IMR-90 (cell line): ENCODE results near the gene TUBGCP2. TPM values are rescaled to one million over a fixed set of nuclear protein-coding genes. Genes with fewer than 3 reads are reported as not detected.

Experiments used
- ATAC-seq: fragments of 200-7000 bp; cut with Tn5 transposase; 2 replicates; pipeline ENCODE4 v1.9.1; 2020; ENCODE audit warnings: low read depth, mild to moderate bottlenecking, moderate library complexity
- BruUV-seq: library from RNA; stranded (reverse); fragments of 400-500 nt; replicated peaks from 2 replicates; lab custom pipeline; 2021; lab: Mats Ljungman, UMichigan
- CTCF ChIA-PET: fragments of 300-600 bp; formaldehyde crosslinking; extraction: SDS; loops from one replicate; lab custom pipeline; 2021; ENCODE audit warnings: antibody characterized with exemption; lab: Yijun Ruan, JAX
- POLR2A ChIA-PET: fragments of 300-600 bp; sonication (Branson Sonifier 250); formaldehyde crosslinking; loops from one replicate; lab custom pipeline; 2022; ENCODE audit warnings: antibody characterized with exemption; ENCODE audit not compliant: unreplicated experiment; lab: Charles Lee
- DNase-seq: peaks from one replicate; pipeline ENCODE4 v3.0.0; 2013
- H2AFZ ChIP-seq: replicated peaks from 2 replicates; pipeline ENCODE3; 2013; ENCODE audit warnings: low read length, mild to moderate bottlenecking; ENCODE audit not compliant: poor library complexity
- H2AK5ac ChIP-seq: 2 replicates; pipeline ENCODE4 v1.6.1; 2013; ENCODE audit warnings: low read depth, low read length, inconsistent platforms
- H2AK9ac ChIP-seq: replicated peaks from 2 replicates; pipeline ENCODE3; 2013; ENCODE audit warnings: mild to moderate bottlenecking, low read depth, low read length, moderate library complexity; ENCODE audit not compliant: poor library complexity
- H2BK120ac ChIP-seq: 2 replicates; pipeline ENCODE4 v1.6.1; 2013; ENCODE audit warnings: low read depth, low read length, inconsistent platforms
- H2BK15ac ChIP-seq: 3 replicates; pipeline ENCODE4 v1.6.1; 2013; ENCODE audit warnings: low read depth, low read length, inconsistent platforms
- H2BK20ac ChIP-seq: 2 replicates; pipeline ENCODE4 v1.6.1; 2013; ENCODE audit warnings: low read depth, mild to moderate bottlenecking, inconsistent platforms, low read length, moderate library complexity
- H2BK5ac ChIP-seq: 2 replicates; pipeline ENCODE4 v1.6.1; 2013; ENCODE audit warnings: mild to moderate bottlenecking, low read depth, low read length, inconsistent platforms; ENCODE audit not compliant: poor library complexity, severe bottlenecking
- H3K14ac ChIP-seq: replicated peaks from 2 replicates; pipeline ENCODE4 v1.6.1; 2013; ENCODE audit warnings: low read depth, low read length, inconsistent platforms
- H3K18ac ChIP-seq: 2 replicates; pipeline ENCODE4 v1.6.1; 2013; ENCODE audit warnings: low read depth, low read length, control low read depth
- H3K23ac ChIP-seq: 2 replicates; pipeline ENCODE4 v1.6.1; 2013; ENCODE audit warnings: low read depth, low read length, inconsistent platforms
- H3K27ac ChIP-seq: 2 replicates; pipeline ENCODE4 v1.5.1; 2013; ENCODE audit warnings: mild to moderate bottlenecking, control low read depth, low read length; ENCODE audit not compliant: insufficient read depth
- H3K27me3 ChIP-seq: 2 replicates; pipeline ENCODE4 v1.6.1; 2013; ENCODE audit warnings: low read length; ENCODE audit not compliant: control insufficient read depth, insufficient read depth
- H3K36me3 ChIP-seq: 2 replicates; pipeline ENCODE4 v1.6.1; 2013; ENCODE audit warnings: low read length, mixed read lengths; ENCODE audit not compliant: control insufficient read depth, insufficient read depth
- H3K4ac ChIP-seq: 2 replicates; pipeline ENCODE4 v1.6.1; 2013; ENCODE audit warnings: low read depth, low read length, inconsistent platforms
- H3K4me1 ChIP-seq: 2 replicates; pipeline ENCODE4 v1.6.1; 2013; ENCODE audit warnings: low read length, mixed read lengths; ENCODE audit not compliant: control insufficient read depth, insufficient read depth
- H3K4me2 ChIP-seq: 2 replicates; pipeline ENCODE4 v1.6.1; 2013; ENCODE audit warnings: low read depth, mild to moderate bottlenecking, control low read depth, low read length, moderate library complexity
- H3K4me3 ChIP-seq: 2 replicates; pipeline ENCODE4 v1.5.1; 2013; ENCODE audit warnings: low read depth, mild to moderate bottlenecking, control low read depth, low read length, moderate library complexity; ENCODE audit not compliant: insufficient read depth
- H3K56ac ChIP-seq: 2 replicates; pipeline ENCODE4 v1.6.1; 2013; ENCODE audit warnings: low read length, inconsistent platforms; ENCODE audit not compliant: insufficient read depth; ENCODE audit errors: extremely low read depth
- H3K79me1 ChIP-seq, 2 experiments: 2 replicates each; pipeline ENCODE4 v1.6.1; 2013; ENCODE audit warnings: low read length in 2 of 2, inconsistent platforms in 1 of 2, low read depth in 1 of 2
- H3K9ac ChIP-seq: 2 replicates; pipeline ENCODE4 v1.6.1; 2013; ENCODE audit warnings: low read depth, low read length, control low read depth
- H3K9me1 ChIP-seq: 2 replicates; pipeline ENCODE4 v1.6.1; 2013; ENCODE audit warnings: low read length, inconsistent platforms; ENCODE audit not compliant: insufficient read depth
- H3K9me3 ChIP-seq: 2 replicates; pipeline ENCODE4 v1.6.1; 2013; ENCODE audit warnings: low read length; ENCODE audit not compliant: control insufficient read depth, insufficient read depth
- H4K20me1 ChIP-seq: 2 replicates; pipeline ENCODE4 v1.6.1; 2013; ENCODE audit warnings: low read length, inconsistent platforms; ENCODE audit not compliant: insufficient read depth
- H4K5ac ChIP-seq: 2 replicates; pipeline ENCODE4 v1.6.1; 2013; ENCODE audit warnings: mild to moderate bottlenecking, low read depth, low read length, control low read depth
- H4K8ac ChIP-seq, 2 experiments: 2 replicates each; pipeline ENCODE4 v1.6.1; 2013; ENCODE audit warnings: low read depth in 2 of 2, low read length in 2 of 2, control low read depth in 1 of 2, inconsistent platforms in 1 of 2
- H4K91ac ChIP-seq: 2 replicates; pipeline ENCODE4 v1.6.1; 2013; ENCODE audit warnings: low read depth, low read length, inconsistent platforms; ENCODE audit not compliant: insufficient read depth
- BHLHE40 ChIP-seq: fragments of 150-350 bp; IDR thresholded peaks from 2 replicates; pipeline ENCODE4 v1.6.1; 2016; ENCODE audit warnings: mild to moderate bottlenecking, low read depth, low read length
- CEBPB ChIP-seq: IDR thresholded peaks from 2 replicates; pipeline ENCODE4 v1.6.1; 2012; ENCODE audit warnings: low read depth, low read length, improper control_type of control experiment
- CHD1 ChIP-seq: IDR thresholded peaks from 2 replicates; pipeline ENCODE4 v1.6.1; 2012; ENCODE audit warnings: low read depth, low read length, improper control_type of control experiment
- FOS ChIP-seq: fragments of 150-350 bp; IDR thresholded peaks from 2 replicates; pipeline ENCODE4 v1.6.1; 2016; ENCODE audit warnings: low read depth, low read length
- MAFK ChIP-seq: IDR thresholded peaks from 2 replicates; pipeline ENCODE4 v1.6.1; 2012; ENCODE audit warnings: low read depth, low read length, improper control_type of control experiment
- MAZ ChIP-seq: IDR thresholded peaks from 2 replicates; pipeline ENCODE4 v1.6.1; 2012; ENCODE audit warnings: low read depth, mild to moderate bottlenecking, low read length, improper control_type of control experiment, moderate library complexity, borderline replicate concordance
- MXI1 ChIP-seq: IDR thresholded peaks from 2 replicates; pipeline ENCODE4 v1.6.1; 2012; ENCODE audit warnings: low read depth, mild to moderate bottlenecking, low read length, moderate library complexity, borderline replicate concordance
- NFE2L2 ChIP-seq: fragments of 150-350 bp; IDR thresholded peaks from 2 replicates; pipeline ENCODE4 v1.6.1; 2016; ENCODE audit warnings: low read depth, mild to moderate bottlenecking, low read length
- RFX5 ChIP-seq: IDR thresholded peaks from 2 replicates; pipeline ENCODE4 v1.8.0; 2012; ENCODE audit warnings: low read depth, mild to moderate bottlenecking, low read length, moderate library complexity
- SMC3 ChIP-seq: fragments of 150-350 bp; IDR thresholded peaks from 2 replicates; pipeline ENCODE4 v1.6.1; 2016; ENCODE audit warnings: low read depth, mild to moderate bottlenecking, antibody characterized with exemption, low read length, moderate library complexity
- WGBS, 2 experiments: methylation state at CpG; one replicate each; pipeline versions ENCODE4 v1.1.5 to v1.1.7; 2013; ENCODE audit warnings: missing lambda C conversion rate in 2 of 2; ENCODE audit not compliant: insufficient read length in 1 of 2; ENCODE audit errors: extremely low coverage in 2 of 2; 5-methylcytosine and 5-hydroxymethylcytosine counted together
- dilution Hi-C: fragments of 300-500 bp; cut with HindIII; formaldehyde crosslinking; loops from one replicate; pipeline ENCODE4 v1.14.3; 2018; ENCODE audit warnings: low sequenced_read_pairs; ENCODE audit not compliant: unreplicated experiment
- in situ Hi-C: fragments of 300-500 bp; cut with MboI; formaldehyde crosslinking; loops from 3 replicates; pipeline ENCODE4 v1.14.3; 2019; ENCODE audit warnings: low sequenced_read_pairs, inconsistent platforms, mixed read lengths
- intact Hi-C: fragments of 100-400 bp; cut with micrococcal nuclease; formaldehyde crosslinking; loops from 2 replicates; pipeline ENCODE4 v1.10.0; 2022
- polyA plus RNA-seq, 3 experiments: library from polyadenylated mRNA; depleted of rRNA; stranded (reverse); fragments of >200 nt; gene quantifications; 2 replicates each; pipeline ENCODE4 v1.2.3, GENCODE V29; 2012; ENCODE audit warnings: low replicate concordance in 1 of 3
- total RNA-seq: library from RNA; depleted of rRNA; stranded (reverse); fragments of >200 nt; gene quantifications from 2 replicates; pipeline ENCODE4 v1.2.3, GENCODE V29; 2012
- TF ChIP-seq, protein P1 (sequence below): conservative IDR thresholded peaks from 2 replicates; pipeline ENCODE4 v1.5.1; 2012; ENCODE audit warnings: mild to moderate bottlenecking, low read depth, low read length, improper control_type of control experiment
- TF ChIP-seq, protein P2 (sequence below): fragments of 150-350 bp; IDR thresholded peaks from 2 replicates; pipeline ENCODE4 v1.6.1; 2016; ENCODE audit warnings: low read depth, mild to moderate bottlenecking, low read length, moderate library complexity, borderline replicate concordance

TUBGCP2 gene
- total and polyA plus RNA-seq, 2 of the 4 experiments (the other 2 are of a cell fraction): 48.1 to 72.6 TPM

DNA sequence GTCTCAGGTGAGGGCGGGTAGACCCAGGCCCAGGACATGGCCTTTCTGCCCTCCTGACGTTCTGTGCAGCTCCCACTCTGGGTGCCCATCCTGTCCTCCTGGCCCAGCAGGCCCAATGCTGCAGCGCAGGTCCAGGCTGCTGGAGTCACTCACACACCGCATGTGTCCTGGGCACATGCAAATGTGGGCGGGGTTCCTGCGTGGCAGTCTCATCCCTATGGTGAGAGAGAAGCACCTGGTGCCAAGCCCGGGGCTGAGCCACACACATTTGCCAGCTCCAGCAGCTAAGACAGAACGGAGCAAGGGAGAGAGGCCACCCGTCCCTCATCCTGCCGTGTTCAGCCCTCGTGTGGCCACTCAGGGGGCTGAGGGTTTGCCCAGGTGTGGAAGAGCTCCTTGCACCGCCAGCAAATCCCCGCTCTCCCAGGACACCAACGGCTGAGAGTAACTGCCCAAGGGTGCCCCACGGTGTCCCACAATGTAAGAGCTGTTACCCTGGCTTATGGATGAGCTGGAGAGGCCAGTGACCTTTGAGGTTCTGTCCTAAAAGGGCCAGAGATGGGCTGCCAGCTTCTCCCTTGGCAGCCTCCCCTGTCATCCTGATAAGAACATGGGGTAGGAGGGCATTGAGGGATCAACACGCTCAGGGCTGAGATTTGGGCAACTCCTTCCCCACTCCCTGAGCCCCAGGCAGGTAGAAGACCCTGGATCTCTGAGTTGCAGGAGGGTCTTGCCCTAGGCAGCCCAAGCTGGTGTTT is 44.7 kb upstream of the TUBGCP2 start:
- no peak overlapping the region for H2BK20ac ChIP-seq
- no peak overlapping the region for H3K9ac ChIP-seq
- TF ChIP-seq MXI1 (no peak), RFX5 (no peak), FOS (no peak), BHLHE40 (no peak), CHD1 (no peak), NFE2L2 (no peak), CEBPB (no peak), SMC3 (no peak), MAFK (no peak), MAZ (no peak)
- TF ChIP-seq, protein P1, sequence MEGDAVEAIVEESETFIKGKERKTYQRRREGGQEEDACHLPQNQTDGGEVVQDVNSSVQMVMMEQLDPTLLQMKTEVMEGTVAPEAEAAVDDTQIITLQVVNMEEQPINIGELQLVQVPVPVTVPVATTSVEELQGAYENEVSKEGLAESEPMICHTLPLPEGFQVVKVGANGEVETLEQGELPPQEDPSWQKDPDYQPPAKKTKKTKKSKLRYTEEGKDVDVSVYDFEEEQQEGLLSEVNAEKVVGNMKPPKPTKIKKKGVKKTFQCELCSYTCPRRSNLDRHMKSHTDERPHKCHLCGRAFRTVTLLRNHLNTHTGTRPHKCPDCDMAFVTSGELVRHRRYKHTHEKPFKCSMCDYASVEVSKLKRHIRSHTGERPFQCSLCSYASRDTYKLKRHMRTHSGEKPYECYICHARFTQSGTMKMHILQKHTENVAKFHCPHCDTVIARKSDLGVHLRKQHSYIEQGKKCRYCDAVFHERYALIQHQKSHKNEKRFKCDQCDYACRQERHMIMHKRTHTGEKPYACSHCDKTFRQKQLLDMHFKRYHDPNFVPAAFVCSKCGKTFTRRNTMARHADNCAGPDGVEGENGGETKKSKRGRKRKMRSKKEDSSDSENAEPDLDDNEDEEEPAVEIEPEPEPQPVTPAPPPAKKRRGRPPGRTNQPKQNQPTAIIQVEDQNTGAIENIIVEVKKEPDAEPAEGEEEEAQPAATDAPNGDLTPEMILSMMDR: no peak
- TF ChIP-seq, protein P2, sequence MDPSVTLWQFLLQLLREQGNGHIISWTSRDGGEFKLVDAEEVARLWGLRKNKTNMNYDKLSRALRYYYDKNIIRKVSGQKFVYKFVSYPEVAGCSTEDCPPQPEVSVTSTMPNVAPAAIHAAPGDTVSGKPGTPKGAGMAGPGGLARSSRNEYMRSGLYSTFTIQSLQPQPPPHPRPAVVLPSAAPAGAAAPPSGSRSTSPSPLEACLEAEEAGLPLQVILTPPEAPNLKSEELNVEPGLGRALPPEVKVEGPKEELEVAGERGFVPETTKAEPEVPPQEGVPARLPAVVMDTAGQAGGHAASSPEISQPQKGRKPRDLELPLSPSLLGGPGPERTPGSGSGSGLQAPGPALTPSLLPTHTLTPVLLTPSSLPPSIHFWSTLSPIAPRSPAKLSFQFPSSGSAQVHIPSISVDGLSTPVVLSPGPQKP: no peak
- BruUV-seq: no TSS peak
- ATAC-seq (no peak), DNase-seq (no peak)
- no peak overlapping the region for H4K8ac ChIP-seq
- H3K27ac ChIP-seq: no peak overlapping the region
- H3K23ac ChIP-seq: no peak overlapping the region
- H3K4me1 ChIP-seq: peaks cover 6% of the 10 kb centered on the region; the same call in 1 of the 2 replicates
- dilution Hi-C loops: no loop called here
- H2AK9ac ChIP-seq: no peak overlapping the region
- peaks cover 3% of the 10 kb centered on the region for H4K20me1 ChIP-seq
- no peak overlapping the region for H3K4me3 ChIP-seq
- no peaks in the 10 kb centered on the region for H3K27me3 ChIP-seq
- no peak overlapping the region for H2BK5ac ChIP-seq
- in situ Hi-C loops: no loop called here
- intact Hi-C loops: no loop called here
- no peak overlapping the region for H2BK120ac ChIP-seq
- no peak overlapping the region for H4K5ac ChIP-seq
- 90% methylated on average over 8 of the region's 16 CpGs; no CpG with 5 or more reads in 1 of the 2 experiments for WGBS, 2 experiments
- peaks cover 8 to 13% of the 10 kb centered on the region in 2 experiments; a peak in 2 of 4 replicates for H3K79me1 ChIP-seq
- no peak overlapping the region for H3K56ac ChIP-seq
- H2AK5ac ChIP-seq: no peak overlapping the region
- H4K91ac ChIP-seq: no peak overlapping the region
- H2AFZ ChIP-seq: no peak overlapping the region
- H3K4ac ChIP-seq: no peak overlapping the region
- H3K9me1 ChIP-seq: 0 out of 2 replicates have a peak, but pooled peaks cover 5% of the 10 kb centered on the region
- ChIA-PET POLR2A (no interaction called here), CTCF (no interaction called here)
- no peak overlapping the region for H3K18ac ChIP-seq
- H3K14ac ChIP-seq: no peak overlapping the region
- peaks cover 5% of the 10 kb centered on the region; the same call in 1 of the 2 replicates for H3K36me3 ChIP-seq
- no peak overlapping the region for H3K4me2 ChIP-seq
- no peak overlapping the region for H2BK15ac ChIP-seq
- no peaks in the 10 kb centered on the region for H3K9me3 ChIP-seq
